HG03432 (cell line): ENCODE results near the gene PI4K2A.
"Not testable (repeated sequence)": the region's sequence is repeated elsewhere in the genome, so short reads cannot be mapped to it uniquely, and the experiment has no call there.

Source experiments
- ATAC-seq: cut with Tn5 transposase; IDR thresholded peaks from one replicate; pipeline ENCODE4 v1.9.1; 2021; ENCODE audit warnings: mild to moderate bottlenecking, moderate library complexity; ENCODE audit not compliant: unreplicated experiment

The PI4K2A gene

DNA sequence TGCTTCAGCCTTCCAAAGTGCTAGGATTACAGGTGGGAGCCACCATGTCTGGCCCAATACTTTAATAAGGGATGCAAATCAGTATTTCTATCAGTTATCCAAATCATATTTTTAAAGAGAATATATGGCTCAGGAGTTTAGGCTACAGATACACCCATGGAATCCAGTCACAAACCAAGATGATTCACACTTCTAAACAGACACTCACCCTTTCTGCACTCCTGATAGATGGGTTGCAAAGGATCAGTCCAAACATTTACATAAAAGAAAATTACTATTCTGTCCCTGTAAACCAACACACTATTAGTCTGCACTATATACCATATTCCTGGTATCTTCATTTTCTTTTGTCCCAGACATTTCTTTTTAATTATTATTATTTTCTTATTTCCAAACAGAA lies 9.4 kb upstream of the PI4K2A start:
- no peak for ATAC-seq

DNA sequence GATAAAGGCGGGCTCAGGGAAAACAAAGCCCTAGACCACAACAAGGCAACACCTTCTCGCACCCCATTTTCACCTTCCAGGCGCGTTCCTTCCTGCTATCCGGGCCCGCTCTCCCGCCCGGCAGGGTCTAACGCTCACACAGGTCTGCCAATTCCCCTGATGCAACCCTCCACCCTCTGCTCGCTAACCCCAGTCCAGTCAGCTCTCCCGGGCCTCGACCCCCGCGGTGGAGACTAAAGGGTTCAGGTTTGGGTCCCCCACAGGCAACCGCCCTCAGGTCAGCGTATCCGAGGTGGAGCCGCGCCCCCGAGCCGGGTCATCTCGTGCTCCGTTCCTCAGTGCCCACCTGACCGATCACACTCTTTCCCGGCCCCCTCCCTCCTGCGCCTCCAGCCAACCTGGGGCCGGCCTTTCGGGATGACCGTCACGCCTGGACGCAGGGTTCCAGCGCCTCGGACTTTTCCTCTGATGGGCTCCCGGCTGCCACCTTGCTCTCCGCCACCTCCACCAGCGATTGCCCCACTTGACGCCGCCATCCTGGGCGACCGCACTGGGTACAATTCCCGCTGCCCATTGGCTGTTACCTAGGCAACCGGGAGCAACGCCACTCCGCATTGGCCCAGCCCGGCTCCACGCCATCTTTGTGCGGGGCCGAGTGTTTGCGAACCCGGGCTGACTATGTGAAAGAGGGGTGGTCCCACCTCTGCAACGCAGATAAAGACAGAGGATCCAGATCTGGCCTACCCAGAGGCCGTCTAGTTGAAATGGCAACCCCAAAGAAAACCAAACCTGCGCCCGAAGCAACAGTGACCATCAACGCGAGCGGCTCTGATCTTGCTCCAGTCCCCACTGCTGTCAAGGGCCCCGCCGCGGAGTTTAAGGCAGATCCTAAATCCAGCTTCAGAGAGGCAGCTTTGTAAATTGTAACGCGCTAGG lies 7.3 kb upstream of the PI4K2A start, which contains the start of gene MORN4:
TSS of gene MORN4 (minus strand) at position 552 of the 936 bp plus-strand sequence. CDS start 13,847 bp downstream, outside the sequence.
- peak; percentile 99 for ATAC-seq

DNA sequence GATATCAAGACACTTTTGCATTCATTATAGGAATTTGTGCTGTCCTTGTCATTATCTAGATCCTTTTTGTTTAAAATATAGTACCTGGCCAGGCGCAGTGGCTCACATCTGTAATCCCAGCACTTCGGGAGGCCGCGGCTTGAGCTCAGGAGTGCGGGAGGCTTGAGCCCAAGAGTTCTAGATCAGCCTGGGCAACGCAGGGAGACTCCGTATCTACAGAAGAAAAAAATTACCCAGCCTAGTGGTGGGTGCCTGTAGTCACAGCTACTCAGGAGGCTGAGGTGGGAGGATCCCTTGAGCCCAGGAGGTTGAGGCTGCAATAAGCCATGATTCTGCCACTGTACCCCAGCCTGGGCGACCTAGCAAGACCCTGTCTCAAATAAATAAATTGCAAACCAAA lies 6.5 kb upstream of the PI4K2A start:
- ATAC-seq = no peak

DNA sequence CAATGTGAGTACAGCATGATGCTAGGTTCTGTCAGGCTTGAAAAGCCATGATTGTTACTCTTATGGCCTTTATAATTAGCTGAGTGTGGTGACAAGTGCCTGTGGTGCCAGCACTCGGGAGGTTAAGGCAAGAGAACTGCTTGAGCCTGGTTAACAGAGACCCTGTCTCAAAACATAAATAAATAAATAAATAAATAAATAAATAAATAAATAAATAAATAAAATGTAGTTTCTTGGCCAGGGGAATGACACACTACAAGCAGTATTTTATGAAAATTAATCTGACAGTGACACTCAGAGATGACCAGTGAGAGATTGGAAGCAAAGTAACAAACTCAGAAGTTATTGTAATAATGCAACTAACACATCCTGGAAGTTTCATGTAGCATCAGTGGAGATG lies 4.9 kb upstream of the PI4K2A start:
- ATAC-seq = no peak

DNA sequence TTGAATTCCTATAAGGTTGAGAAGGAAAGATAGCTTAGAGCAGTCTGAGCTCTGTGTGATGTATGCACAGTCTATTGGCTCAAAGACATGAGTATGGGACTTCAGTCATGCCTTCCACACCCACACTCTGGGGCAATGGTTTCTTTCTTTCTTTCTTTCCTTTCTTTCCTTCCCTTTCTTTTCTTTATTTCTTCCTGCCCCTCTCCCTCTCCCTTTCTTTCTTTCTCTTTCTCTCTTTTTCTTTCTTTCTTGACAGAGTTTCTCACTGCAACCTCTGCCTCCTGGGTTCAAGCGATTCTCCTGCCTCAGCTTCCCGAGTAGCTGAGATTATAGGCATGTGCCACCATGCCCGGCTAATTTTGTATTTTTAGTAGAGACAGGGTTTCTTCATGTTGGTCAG lies 1.4 kb upstream of the PI4K2A start:
- not testable (repeated sequence) for ATAC-seq

DNA sequence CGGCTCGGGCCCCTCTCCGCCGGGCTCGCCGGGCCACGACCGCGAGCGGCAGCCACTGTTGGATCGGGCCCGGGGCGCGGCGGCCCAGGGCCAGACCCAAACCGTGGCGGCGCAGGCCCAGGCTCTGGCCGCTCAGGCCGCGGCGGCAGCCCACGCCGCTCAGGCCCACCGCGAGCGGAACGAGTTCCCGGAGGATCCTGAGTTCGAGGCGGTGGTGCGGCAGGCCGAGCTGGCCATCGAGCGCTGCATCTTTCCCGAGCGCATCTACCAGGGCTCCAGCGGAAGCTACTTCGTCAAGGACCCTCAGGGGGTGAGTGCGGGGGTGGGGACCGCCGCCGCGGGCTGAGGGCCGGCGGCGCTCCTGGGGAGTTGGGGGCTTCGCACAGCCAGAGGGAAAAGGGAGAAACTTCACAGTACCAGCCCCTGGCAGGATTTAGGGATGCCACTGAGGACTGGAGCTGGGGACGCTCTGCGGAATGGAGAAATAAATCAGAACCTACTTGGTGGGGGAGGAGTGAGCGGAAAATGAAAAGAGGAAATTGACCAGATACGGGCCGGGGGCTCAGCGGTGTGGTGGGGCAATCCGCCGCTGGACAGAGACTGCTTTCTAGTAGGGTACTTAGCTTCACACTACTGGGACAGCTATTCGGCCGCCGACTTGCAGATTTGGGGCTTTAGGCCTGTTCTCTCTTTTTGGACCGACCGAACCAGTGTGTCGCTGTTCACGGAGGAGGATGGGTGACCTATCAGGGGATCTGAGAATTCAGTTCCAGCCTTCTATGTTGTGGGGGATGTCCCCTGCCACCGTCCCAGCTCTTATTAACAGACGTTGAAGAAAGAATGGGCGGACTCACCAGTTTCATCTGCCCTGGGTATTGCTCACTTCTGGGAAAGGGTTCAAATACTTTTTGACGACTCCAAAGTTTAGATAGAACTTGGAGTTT lies 669 bp downstream of the PI4K2A start:
- ATAC-seq = peak; percentile 40

DNA sequence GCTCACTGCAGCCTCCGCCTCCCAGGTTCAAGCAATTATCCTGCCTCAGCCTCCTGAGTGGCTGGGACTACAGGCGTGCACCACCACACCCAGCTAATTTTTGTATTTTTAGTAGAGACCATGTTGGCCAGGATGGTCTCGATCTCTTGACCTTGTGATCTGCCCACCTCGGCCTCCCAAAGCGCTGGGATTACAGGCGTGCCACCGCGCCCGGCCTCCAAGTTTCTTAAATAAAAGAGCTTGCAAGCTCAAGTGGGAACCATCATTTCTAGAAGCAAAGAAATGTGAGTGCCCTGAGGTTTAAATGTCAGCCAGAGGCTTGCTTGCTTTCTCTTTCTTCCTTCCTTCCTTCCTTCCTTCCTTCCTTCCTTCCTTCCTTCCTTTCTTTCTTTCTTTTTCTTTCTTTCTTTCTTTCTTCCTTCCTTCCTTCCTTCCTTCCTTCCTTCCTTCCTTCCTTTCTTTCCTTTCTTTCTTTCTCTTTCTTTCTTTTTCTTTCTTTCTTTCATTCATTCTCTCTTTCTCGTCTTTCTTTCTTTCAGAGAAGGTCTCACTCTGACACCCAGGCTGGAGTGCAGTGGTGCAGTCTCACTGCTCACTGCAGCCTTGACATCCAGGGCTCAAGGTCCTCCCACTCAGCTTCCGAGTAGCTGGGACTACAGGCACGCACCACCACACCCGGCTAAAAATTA lies 2.1 kb downstream of the PI4K2A start:
- ATAC-seq = not testable (repeated sequence)

DNA sequence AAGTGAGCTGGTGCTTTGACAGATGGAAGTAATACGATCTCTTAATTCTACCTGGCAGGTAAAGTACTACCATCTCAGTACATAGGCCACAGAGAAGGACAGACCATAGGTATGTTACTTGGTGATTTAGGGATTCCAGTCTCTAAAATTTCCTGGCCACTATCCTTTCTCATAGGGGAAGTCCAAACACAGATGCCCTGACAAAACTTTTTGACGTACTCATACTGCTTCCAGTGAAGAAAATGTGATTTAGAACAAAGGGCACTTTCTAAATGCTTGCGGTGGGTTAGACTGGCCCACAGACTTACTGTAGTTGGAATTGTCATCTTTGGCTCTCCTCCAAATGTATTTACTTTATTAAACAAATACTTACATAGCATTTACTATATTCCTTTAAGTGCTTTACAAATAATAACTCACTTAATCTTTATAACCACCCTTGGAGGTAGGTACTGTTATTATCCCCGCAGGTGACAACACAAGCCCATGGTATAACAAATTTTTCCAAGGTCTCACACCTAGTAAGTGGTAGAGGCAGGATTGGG lies 3.0 kb downstream of the PI4K2A start:
- ATAC-seq = no peak

DNA sequence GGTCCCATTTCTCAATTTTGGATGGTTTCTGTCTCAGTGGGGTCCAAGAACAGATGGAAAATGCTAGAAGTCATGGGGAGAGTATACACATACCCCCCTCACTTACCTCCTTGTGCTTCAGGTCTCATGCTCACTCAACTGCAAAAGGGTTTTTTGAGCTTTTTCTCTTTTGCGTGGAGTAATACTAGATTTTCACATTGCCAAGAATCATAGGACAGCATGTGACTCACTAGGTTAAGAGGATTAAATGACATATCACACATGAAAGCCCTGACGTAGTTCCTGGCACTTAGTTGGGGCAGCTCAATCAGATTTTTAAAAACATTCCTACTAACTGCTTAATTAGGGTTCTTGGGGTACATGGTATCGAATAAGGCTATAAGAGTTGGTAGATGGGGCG lies 4.5 kb downstream of the PI4K2A start:
- no peak for ATAC-seq

DNA sequence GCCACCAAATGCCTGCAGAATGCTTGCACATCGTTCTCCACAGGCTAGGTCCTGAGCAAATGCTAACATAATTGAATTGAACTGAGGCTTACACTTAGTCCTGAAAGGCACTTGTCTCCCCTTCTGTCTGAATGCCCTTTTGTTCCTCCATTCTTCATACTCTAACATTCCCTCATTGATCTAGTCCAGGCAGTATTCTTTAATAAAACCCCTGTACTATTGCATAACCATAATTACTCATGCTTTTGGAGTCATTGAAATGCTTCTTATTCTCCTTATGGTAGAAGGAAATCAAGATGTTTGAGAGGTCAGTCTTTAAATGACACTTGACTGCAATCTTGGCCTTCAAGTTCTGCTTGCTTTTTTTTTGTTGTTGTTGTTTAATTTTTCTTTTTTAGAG lies 7.1 kb downstream of the PI4K2A start:
- ATAC-seq = no peak

DNA sequence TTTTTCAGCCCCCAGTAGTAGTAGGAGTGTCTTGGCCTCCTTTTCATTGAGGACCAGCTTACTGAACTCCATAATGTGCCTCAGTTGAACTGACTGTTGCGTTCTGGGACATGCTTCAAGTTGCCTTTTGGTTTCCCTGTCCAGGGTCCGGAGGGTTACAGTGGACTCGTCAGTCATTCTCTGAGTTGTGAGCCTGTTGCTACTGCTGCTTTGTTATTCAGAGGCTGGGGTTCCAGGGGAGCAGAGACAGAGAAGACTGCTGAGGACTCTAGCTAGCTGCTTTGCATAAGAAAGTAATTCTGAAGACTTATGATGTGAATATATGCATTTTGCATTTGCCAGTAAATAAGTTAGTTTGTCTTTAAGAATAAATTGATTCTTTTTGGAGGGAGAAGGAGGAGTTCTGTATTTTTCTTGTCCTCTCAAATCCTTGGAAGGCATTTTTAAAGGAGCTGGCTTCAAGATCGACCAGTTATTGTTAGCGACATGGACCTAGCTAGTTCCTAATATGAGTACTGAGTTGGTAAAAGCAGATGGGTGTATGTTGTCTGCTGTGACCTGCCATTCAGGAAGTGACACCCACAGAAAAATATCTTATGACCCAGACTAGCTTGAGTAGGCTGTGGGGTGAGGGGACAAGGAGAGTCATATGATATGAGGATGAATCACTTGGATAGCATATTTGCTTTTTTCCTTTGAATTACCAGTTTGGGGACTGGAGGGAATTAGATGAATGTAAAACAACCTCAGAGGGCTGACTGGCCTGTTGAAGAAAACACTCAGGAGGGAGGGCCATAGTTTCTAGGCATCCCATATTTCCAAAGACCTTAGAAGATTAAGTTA lies 8.3 kb downstream of the PI4K2A start:
- peak; percentile 97 for ATAC-seq

DNA sequence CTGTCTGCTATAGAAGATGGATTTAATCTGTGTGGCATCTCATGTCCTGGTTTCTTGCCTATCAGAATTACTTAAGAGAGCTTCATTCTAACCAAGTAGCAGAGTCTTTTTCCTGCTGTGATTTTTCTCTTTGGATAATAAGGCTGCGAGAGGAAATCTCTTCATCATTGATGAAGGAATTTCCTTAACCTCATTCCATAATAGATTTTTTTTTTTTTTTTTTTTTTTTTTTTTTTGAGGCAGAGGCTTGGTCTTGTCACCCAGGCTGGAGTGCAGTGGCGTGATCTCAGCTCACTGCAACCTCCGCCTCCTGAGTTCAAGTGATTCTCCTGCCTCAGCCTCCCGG lies 8.9 kb downstream of the PI4K2A start:
- not testable (repeated sequence) for ATAC-seq

DNA sequence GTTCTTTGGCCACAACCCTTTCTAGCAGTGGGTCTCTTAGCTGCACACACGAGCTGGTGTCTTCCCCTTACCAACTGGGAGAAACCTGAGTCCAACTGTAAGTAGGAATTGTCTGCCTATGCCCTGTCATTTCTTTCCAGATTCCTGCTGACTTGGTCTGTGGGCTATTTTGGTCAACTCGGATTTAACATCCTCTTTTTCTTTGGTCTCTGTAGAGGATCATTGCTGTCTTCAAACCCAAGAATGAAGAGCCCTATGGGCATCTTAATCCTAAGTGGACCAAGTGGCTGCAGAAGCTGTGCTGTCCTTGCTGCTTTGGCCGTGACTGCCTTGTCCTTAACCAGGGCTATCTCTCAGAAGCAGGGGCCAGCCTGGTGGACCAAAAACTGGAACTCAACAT lies 10.3 kb downstream of the PI4K2A start:
- ATAC-seq = no peak

DNA sequence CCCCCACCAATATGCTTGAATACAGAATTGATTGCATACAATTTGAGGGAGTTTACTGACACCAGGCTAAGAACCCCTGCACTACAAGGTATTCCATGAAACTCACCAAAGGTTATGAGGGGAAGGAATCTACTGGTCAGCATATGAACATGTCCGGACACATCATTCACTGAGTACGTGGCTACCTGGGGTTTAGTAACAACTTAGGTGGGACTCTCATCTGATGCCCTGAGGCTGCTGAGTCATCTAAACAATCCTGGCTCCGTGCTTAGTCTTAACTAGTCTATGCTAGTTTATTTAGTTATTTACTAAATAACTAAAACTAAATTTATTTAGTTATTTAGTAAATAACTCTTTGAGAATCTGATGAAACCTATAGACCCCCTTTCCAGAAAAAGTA lies 11.3 kb downstream of the PI4K2A start:
- no peak for ATAC-seq

DNA sequence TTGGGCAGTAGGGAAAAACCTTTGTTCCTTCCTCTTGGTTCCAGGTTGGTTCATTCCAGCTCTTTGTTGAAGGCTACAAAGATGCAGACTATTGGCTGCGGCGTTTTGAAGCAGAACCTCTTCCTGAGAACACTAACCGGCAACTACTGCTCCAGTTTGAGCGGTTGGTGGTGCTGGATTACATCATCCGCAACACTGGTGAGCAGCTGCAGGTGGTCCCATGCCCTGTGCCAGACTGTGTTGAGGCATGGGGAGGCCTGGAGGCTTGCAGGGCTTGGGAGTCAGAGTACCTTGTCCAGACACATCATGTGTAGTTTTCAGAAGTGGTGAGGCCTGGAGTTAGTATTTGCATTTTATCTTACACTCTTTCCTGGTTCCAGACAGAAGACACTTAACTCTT lies 16.3 kb downstream of the PI4K2A start:
- ATAC-seq = no peak

DNA sequence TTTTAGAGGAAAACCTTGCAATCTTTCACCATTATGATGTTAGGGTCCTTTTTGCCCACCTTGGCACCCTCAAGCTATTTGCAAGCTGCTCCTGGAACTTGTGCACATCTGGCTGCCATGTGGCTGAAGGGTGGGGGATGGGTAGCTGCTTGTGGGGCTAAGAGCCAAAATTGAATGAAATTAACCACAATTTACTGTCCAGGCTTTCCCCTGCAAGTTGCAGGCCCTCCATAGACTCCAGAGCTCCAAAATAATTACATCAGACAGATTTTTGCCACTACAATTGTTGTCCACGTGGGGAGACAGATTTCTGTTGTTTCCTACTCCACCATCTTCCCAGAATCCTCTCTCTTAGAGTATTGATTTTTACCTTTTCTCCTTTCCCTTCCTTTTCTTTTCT lies 19.1 kb downstream of the PI4K2A start:
- no peak for ATAC-seq

DNA sequence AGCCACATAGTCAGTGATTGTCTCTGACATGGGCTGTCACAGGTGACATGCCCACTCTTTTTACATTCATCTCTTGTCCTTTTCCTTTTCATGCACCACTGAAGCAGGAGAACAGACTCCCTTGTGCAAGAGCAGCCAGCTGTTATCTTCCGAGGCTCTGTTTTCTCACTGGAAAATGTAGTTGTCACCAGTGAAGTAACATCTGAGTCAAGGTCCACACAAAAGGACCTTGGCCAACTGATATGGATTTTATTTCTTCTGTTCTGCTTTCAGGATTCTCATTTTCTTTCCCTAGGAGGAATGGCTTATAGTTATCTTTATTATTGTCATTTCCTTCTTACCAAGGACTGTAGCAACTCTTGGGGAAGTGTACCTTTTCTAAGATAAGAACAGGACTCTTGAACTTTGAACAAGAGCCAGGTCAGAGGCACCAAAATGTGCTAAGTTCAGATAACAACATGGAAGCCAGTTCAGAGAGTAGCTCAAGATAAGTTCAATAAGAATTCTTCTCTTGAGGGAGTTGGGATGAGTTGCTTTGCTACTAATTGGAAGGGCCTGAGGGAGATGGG lies 23.9 kb downstream of the PI4K2A start:
- no peak for ATAC-seq

DNA sequence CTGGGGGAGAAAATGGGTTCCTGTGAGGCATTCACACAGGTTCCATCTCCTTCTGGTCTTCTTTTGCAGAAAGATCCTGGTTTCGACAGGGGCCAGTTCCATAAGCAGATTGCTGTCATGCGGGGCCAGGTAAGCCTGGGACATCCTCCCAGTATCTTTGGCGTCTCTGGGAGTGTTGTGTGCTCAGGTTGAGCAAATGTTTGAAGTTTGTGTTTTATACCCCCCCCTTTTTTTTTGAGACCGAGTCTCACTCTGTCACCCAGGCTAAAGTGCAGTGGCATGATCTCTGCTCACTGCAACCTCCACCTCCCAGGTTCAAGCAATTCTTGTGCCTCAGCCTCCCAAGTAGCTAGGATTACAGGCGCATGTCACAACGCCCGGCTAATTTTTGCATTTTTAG lies 26.5 kb downstream of the PI4K2A start:
- no peak for ATAC-seq

DNA sequence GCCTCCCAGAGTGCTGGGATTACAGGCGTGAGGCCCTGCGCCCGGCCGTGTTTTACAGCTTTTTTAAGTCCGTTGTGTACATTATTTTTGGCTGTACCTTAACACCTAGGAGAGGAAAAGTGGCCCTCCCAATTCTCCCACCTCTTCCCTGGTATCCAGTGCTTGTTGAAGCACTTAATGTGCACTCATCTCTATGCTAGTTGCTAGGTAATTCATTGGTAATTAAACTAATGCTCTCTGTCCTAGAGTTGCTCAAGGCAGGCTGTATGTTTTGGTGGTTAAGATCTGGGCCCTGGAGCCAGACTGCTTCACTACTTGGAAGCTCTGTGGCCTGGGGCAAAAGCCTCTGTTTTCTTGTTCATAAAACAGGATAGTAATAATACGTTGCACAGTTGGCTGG lies 27.0 kb downstream of the PI4K2A start:
- no peak for ATAC-seq

DNA sequence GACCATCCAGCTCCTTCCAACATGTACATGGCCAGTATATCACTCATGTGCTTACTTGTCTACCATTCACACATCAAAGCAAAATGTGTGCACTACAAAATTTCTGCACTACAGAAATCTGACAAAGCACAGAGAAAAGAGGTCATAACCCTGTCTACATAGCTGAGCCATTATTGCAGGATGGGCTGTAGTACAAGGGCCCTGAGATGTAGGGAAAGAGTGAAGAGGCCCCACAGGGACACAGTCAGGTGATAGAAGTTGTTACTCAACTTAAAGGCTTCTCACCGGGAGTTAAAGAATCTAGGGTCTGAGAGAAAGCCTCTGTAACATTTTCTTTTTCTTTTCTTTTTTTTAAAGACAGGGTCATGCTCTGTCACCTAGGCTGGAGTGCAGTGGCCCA lies 29.1 kb downstream of the PI4K2A start:
- ATAC-seq = no peak
